Lower leg skin (tissue), 3 donors: ENCODE results near the gene LRFN5.

ENCODE experiments used
- CTCF ChIP-seq, 3 donors: fragments of 450-650 bp; IDR thresholded peaks; one replicate each; pipeline ENCODE4 v1.5.1; 2016; ENCODE audit warnings: antibody characterized with exemption in 3 of 3, mild to moderate bottlenecking in 3 of 3, moderate library complexity in 2 of 3
- POLR2A ChIP-seq, 2 donors: fragments of 450-650 bp; IDR thresholded peaks; one replicate each; pipeline ENCODE4 v1.6.1; 2016 to 2017; ENCODE audit warnings: antibody characterized with exemption in 2 of 2, mild to moderate bottlenecking in 1 of 2, moderate library complexity in 1 of 2

GRCh38 chr14:41650802-41651201 is 44.1 kb downstream of the LRFN5 start:
- no peak for TF ChIP-seq CTCF (IDR thresholded peaks at IDR 0.05)
- TF ChIP-seq POLR2A (IDR thresholded peaks at IDR 0.05): no peak
